Activated naive CD8-positive, alpha-beta T cell treated with anti-CD3 and anti-CD28 coated beads, Interleukin-2, amount 10 ng/mL, durations not matched to agents 7 days and 5 days (primary cell): ENCODE results near the gene MAST3. TPM values are rescaled to one million over a fixed set of nuclear protein-coding genes. Genes with fewer than 3 reads are reported as not detected.
A peak's percentile ranks its signal among the peaks of the same experiment; 100 is the strongest.
"Not testable (repeated sequence)": the region's sequence is repeated elsewhere in the genome, so short reads cannot be mapped to it uniquely, and the experiment has no call there.

Source experiments
- ATAC-seq: fragments of 150-1000 bp; cut with Tn5 transposase; one replicate; pipeline ENCODE4 v1.10.0; 2021; ENCODE audit warnings: low read depth, moderate library complexity
- POLR2A ChIA-PET: fragments of 350-600 bp; sonication (Branson Sonifier 250); formaldehyde crosslinking; loops from one replicate; lab custom pipeline; 2021; ENCODE audit warnings: antibody characterized with exemption; lab: Charles Lee
- DNase-seq: peaks from one replicate; pipeline ENCODE4 v3.0.0; 2021
- H3K27ac Mint-ChIP-seq: one replicate; pipeline ENCODE4 v1.8.0; 2022; ENCODE audit warnings: mild to moderate bottlenecking, mixed read lengths
- H3K27me3 Mint-ChIP-seq: one replicate; pipeline ENCODE4 v1.8.0; 2022; ENCODE audit warnings: mild to moderate bottlenecking, moderate library complexity, mixed read lengths
- H3K36me3 Mint-ChIP-seq: one replicate; pipeline ENCODE4 v1.8.0; 2021; ENCODE audit warnings: mild to moderate bottlenecking, mixed read lengths
- H3K4me1 Mint-ChIP-seq: one replicate; pipeline ENCODE4 v1.8.0; 2021; ENCODE audit warnings: mixed read lengths
- H3K4me3 Mint-ChIP-seq: one replicate; pipeline ENCODE4 v1.8.0; 2022; ENCODE audit warnings: mild to moderate bottlenecking, moderate library complexity, mixed read lengths
- H3K9me3 Mint-ChIP-seq: one replicate; pipeline ENCODE4 v1.8.0; 2021; ENCODE audit warnings: mixed read lengths
- total RNA-seq, 2 experiments: library from RNA; stranded (reverse); gene quantifications; one replicate each; pipeline ENCODE4 v1.2.3, GENCODE V29; 2021

The MAST3 gene
- total RNA-seq, 2 experiments from 2014 or later = 36.7 to 38.3 TPM

GRCh38 chr19:18152442-18152816 is 54.9 kb downstream of the MAST3 start:
- Mint-ChIP-seq H3K4me3 (peak overlapping the region; percentile 91), H3K4me1 (peaks cover 17% of the 10 kb centered on the region), H3K9me3 (no peaks in the 10 kb centered on the region), H3K36me3 (peaks cover 2% of the 10 kb centered on the region), H3K27ac (peak overlapping the region; percentile 94), H3K27me3 (no peaks in the 10 kb centered on the region)
- POLR2A ChIA-PET = interaction anchor here (0.7 to 2.5 kb wide), 11 partner anchors 10 to 262 kb away, joined by 3 to 29 read pairs (median 6); partner anchors contain the start of genes ARRDC2, IL12RB1 and JUND
- ATAC-seq (peak; percentile 72), DNase-seq (peak; percentile 98)

DNA sequence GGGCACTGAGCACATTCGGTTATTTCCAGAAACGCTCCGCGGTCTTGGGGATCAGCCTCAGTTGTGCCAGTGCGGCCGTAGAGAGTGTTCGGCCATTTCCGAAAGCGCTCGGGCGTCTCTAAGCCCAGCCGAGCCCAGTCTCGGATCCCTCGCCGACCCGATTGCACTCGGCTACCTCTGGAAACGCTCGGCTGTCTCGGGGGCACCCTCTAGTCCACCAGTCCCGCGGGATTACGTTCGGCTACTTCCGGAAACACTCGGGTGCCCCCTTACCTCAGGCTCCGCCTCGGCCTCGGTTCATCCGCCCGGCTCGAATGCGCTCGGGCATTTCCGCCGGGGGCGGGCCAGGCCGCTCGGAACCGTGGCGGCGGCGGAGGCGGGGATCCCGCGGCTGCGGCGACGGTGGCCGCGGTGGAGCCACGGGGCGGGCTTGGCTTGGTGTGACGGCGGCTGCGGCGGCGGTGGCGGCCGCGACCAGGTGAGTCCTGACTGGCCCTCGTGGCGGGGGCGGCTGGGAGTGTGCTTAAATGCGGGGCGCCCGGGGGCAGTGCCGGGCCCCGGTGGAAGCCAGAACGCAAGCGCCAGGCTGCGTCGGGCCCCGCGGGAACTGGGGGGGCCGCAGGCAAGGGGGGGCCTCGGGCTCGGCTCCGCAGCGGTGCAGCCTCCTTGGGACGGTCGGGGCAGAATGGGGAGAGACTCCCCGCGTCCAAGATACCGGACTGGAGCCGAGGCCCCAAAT is 55.4 kb downstream of the MAST3 start, which contains the start of gene PIK3R2:
Gene PIK3R2, plus strand, starts transcription at position 347 of the 739 bp plus-strand sequence. CDS start 2,717 bp downstream, outside the sequence.
- H3K9me3 Mint-ChIP-seq = no peaks in the 10 kb centered on the region
- H3K27me3 Mint-ChIP-seq = no peaks in the 10 kb centered on the region
- H3K4me3 Mint-ChIP-seq = peak within 1 kb of the TSS; percentile 91
- DNase-seq (peak; percentile 100), ATAC-seq (peak; percentile 94)
- POLR2A ChIA-PET = interaction anchor here (0.7 to 2.5 kb wide), 10 partner anchors 10 to 262 kb away, joined by 3 to 29 read pairs (median 6); partner anchors contain the start of genes IL12RB1 and JUND
- peaks cover 17% of the 10 kb centered on the region for H3K4me1 Mint-ChIP-seq
- H3K36me3 Mint-ChIP-seq = peaks cover 2% of the 10 kb centered on the region
- peak within 1 kb of the TSS; percentile 94 for H3K27ac Mint-ChIP-seq

DNA sequence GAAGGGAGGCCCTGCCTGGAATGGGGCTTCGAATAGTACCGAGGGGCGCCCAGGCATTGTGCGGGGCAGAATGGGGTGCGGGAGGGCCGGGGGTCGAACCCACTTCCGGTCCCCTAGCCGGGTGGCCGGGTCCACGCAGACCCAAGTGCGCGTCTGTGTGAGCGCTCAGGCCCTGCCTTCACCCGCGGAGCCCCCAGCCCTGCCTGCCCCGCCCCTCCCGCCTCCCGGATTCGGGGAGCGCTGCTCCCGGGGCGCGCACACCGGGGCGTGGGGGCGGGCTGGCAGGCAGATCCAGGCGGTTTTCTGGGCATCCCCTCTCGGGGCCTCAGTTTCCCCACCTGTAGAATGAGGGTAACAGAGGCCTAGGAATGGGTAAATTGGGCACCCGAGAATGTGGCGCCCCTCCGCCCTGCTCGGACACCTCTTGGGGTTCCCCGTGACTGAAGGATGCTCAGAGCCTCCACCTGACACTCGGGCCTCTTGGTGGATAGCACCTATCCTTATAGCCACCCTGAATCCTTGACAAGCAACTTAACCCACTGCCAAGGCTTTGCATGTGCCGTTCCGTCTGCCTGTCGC is 56.1 kb downstream of the MAST3 start:
- H3K4me1 Mint-ChIP-seq = peaks cover 17% of the 10 kb centered on the region
- ATAC-seq (no peak), DNase-seq (no peak)
- H3K9me3 Mint-ChIP-seq = no peaks in the 10 kb centered on the region
- POLR2A ChIA-PET = no interaction called here
- peak overlapping the region; percentile 56 for H3K27ac Mint-ChIP-seq
- peak overlapping the region; percentile 91 for H3K4me3 Mint-ChIP-seq
- no peaks in the 10 kb centered on the region for H3K36me3 Mint-ChIP-seq
- H3K27me3 Mint-ChIP-seq = no peaks in the 10 kb centered on the region

- H3K36me3 Mint-ChIP-seq = peaks cover under 1% of the 10 kb centered on the region
- ATAC-seq = no peak
- no peaks in the 10 kb centered on the region for H3K9me3 Mint-ChIP-seq
- DNase-seq = no peak
- peaks cover 21% of the 10 kb centered on the region for H3K4me1 Mint-ChIP-seq
- POLR2A ChIA-PET = interaction anchor here (0.6 kb wide), 2 partner anchors 26 to 172 kb away, joined by 3 to 4 read pairs; no protein-coding TSS in a partner anchor
- no peak overlapping the region for H3K4me3 Mint-ChIP-seq
- no peak overlapping the region for H3K27ac Mint-ChIP-seq
- no peaks in the 10 kb centered on the region for H3K27me3 Mint-ChIP-seq
These were observed 57.8 kb downstream of the MAST3 start for GRCh38 chr19:18155095-18156087.

- DNase-seq (no peak), ATAC-seq (no peak)
- Mint-ChIP-seq H3K27ac (no peak overlapping the region), H3K36me3 (peaks cover 2% of the 10 kb centered on the region), H3K9me3 (no peaks in the 10 kb centered on the region), H3K4me1 (peaks cover 22% of the 10 kb centered on the region), H3K4me3 (no peak overlapping the region), H3K27me3 (no peaks in the 10 kb centered on the region)
- POLR2A ChIA-PET = interaction anchor here (0.6 kb wide), 1 partner anchor 25 kb away, joined by 4 read pairs; no protein-coding TSS in a partner anchor
These were observed 58.7 kb downstream of the MAST3 start for GRCh38 chr19:18156268-18156667.

- Mint-ChIP-seq H3K9me3 (no peaks in the 10 kb centered on the region), H3K4me3 (no peak overlapping the region), H3K36me3 (peaks cover 2% of the 10 kb centered on the region), H3K27me3 (no peaks in the 10 kb centered on the region), H3K27ac (no peak overlapping the region), H3K4me1 (peaks cover 20% of the 10 kb centered on the region)
- ATAC-seq (no peak), DNase-seq (no peak)
- POLR2A ChIA-PET = no interaction called here
These were observed 59.4 kb downstream of the MAST3 start for GRCh38 chr19:18156841-18157464.

GRCh38 chr19:18157465-18158063 is 60.0 kb downstream of the MAST3 start:
- ATAC-seq = no peak
- no peaks in the 10 kb centered on the region for H3K9me3 Mint-ChIP-seq
- POLR2A ChIA-PET = interaction anchor here (0.6 to 0.9 kb wide), 3 partner anchors 40 to 118 kb away, joined by 3 read pairs; no protein-coding TSS in a partner anchor
- no peak overlapping the region for H3K27ac Mint-ChIP-seq
- no peak overlapping the region for H3K4me3 Mint-ChIP-seq
- peaks cover 2% of the 10 kb centered on the region for H3K36me3 Mint-ChIP-seq
- no peak for DNase-seq
- peaks cover 19% of the 10 kb centered on the region for H3K4me1 Mint-ChIP-seq
- no peaks in the 10 kb centered on the region for H3K27me3 Mint-ChIP-seq

DNA sequence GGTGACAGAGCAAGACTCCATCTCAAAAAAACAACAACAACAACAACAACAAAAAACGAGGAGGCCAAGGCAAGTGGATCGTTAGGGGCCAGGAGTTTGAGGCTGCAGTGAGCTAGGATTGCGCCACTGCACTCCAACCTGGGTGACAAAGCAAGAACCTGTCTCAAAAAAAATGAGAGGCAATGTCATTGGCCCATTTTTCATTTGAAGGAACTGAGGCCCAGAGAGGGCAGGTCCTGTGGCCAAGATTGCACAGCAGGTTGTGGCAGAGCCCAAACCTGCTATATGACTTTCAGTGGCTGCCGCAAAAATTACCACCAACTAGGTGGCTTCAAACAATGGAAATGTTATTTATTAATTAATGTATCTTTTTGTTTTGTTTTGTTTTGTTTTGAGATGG is 60.9 kb downstream of the MAST3 start:
- Mint-ChIP-seq H3K36me3 (peaks cover 2% of the 10 kb centered on the region), H3K4me1 (peaks cover 19% of the 10 kb centered on the region), H3K4me3 (no peak overlapping the region), H3K27ac (no peak overlapping the region), H3K27me3 (no peaks in the 10 kb centered on the region), H3K9me3 (no peaks in the 10 kb centered on the region)
- POLR2A ChIA-PET = interaction anchor here (0.6 to 1.0 kb wide), 4 partner anchors 32 to 117 kb away, joined by 3 read pairs; no protein-coding TSS in a partner anchor
- DNase-seq = no peak
- no peak for ATAC-seq

DNA sequence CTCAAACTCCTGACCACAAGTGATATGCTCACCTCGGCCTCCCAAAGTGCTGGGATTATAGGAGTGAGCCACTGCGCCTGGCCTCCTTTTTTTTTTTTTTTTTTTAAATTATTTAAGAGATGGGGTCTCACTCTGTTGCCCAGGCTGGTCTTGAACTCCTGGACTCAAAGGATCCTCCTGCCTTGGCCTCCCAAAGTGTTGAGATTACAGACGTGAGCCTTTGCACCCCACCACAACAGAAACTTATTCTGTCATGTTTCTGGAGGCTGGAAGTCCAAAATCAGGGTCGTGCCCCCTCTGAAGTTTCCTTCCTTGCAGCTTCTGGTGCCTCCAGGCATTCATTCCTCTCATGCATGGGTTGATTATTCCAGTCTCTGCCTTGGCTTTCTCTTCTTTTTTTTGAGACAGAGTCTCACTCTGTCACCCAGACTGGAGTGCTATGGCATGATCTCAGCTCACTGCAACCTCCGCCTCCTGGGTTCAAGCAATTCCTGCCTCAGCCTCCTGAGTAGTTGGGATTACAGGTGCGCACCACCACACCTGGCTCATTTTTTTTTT is 61.6 kb downstream of the MAST3 start:
- not testable (repeated sequence) for ATAC-seq, H3K4me3 Mint-ChIP-seq, H3K27me3 Mint-ChIP-seq, H3K36me3 Mint-ChIP-seq, H3K9me3 Mint-ChIP-seq, H3K27ac Mint-ChIP-seq, DNase-seq
- POLR2A ChIA-PET = interaction anchor here (0.6 to 1.1 kb wide), 4 partner anchors 8 to 32 kb away, joined by 3 read pairs; partner anchors contain the start of gene IFI30
- peaks cover 15% of the 10 kb centered on the region for H3K4me1 Mint-ChIP-seq

DNA sequence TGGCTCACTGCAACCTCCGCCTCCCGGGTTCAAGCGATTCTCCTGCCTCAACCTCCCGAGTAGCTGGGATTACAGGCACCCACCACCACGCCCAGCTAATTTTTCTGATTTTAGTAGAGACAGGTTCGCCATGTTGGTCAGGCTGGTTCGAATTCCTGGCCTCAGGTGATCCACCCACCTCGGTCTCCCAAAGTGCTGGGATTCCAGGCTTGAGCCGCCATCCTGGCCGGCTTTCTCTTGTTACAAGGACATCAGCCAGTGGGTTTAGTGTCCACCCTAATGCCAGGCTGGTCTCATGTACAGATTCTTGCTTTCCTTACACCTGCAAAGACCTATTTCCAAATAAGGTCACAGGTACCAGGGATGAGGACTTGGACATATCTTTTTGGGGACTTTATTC is 62.2 kb downstream of the MAST3 start:
- H3K4me3 Mint-ChIP-seq = no peak overlapping the region
- H3K36me3 Mint-ChIP-seq = peaks cover 2% of the 10 kb centered on the region
- H3K27ac Mint-ChIP-seq = no peak overlapping the region

GRCh38 chr19:18160493-18160970 is 63.0 kb downstream of the MAST3 start:
- H3K27me3 Mint-ChIP-seq = no peaks in the 10 kb centered on the region
- no peak for ATAC-seq
- peaks cover 11% of the 10 kb centered on the region for H3K4me1 Mint-ChIP-seq
- H3K4me3 Mint-ChIP-seq = peak overlapping the region; percentile 69
- peaks cover 2% of the 10 kb centered on the region for H3K36me3 Mint-ChIP-seq
- POLR2A ChIA-PET = interaction anchor here (0.6 to 1.9 kb wide), 4 partner anchors 14 to 159 kb away, joined by 3 to 8 read pairs (median 6); partner anchors contain the start of gene IFI30
- peak overlapping the region; percentile 80 for H3K27ac Mint-ChIP-seq
- no peaks in the 10 kb centered on the region for H3K9me3 Mint-ChIP-seq
- no peak for DNase-seq

More for the DNA sequence above, 62.2 kb downstream of the MAST3 start:
- ATAC-seq = no peak
- Mint-ChIP-seq H3K27me3 (no peaks in the 10 kb centered on the region), H3K9me3 (no peaks in the 10 kb centered on the region), H3K4me1 (peaks cover 11% of the 10 kb centered on the region)
- POLR2A ChIA-PET = interaction anchor here (1.1 to 1.6 kb wide), 2 partner anchors 14 to 42 kb away, joined by 3 to 8 read pairs; partner anchors contain the start of gene IFI30
- DNase-seq = no peak
